IPS-18c (cell line): ENCODE measurements around the gene UBXN4.
"Not testable (repeated sequence)": the region's sequence is repeated elsewhere in the genome, so short reads cannot be mapped to it uniquely, and the experiment has no call there.

Experiments used
- H3K4me3 ChIP-seq: 2 replicates; pipeline ENCODE4 v1.7.0; 2013; ENCODE audit warnings: low read depth, mild to moderate bottlenecking, low read length, moderate library complexity; ENCODE audit not compliant: insufficient read depth
- H3K9me3 ChIP-seq: one replicate; pipeline ENCODE4 v1.6.1; 2013; ENCODE audit warnings: mild to moderate bottlenecking, low read length, moderate library complexity; ENCODE audit not compliant: control insufficient read depth, insufficient read depth

UBXN4 gene

GRCh38 chr2:135745545-135745944 is 3.9 kb downstream of the UBXN4 start:
- no peak overlapping the region for H3K4me3 ChIP-seq

GRCh38 chr2:135755573-135755972 is 13.9 kb downstream of the UBXN4 start:
- Histone ChIP-seq H3K9me3 (no peaks in the 10 kb centered on the region), H3K4me3 (no peak overlapping the region)

More at GRCh38 chr2:135745545-135745944, 3.9 kb downstream of the UBXN4 start:
- H3K9me3 ChIP-seq, result no peaks in the 10 kb centered on the region

- no peak overlapping the region for H3K4me3 ChIP-seq
- no peaks in the 10 kb centered on the region for H3K9me3 ChIP-seq
Measured at GRCh38 chr2:135756692-135757091, 15.0 kb downstream of the UBXN4 start.

- H3K4me3 ChIP-seq, result no peak overlapping the region
Measured at GRCh38 chr2:135762022-135762421, 20.4 kb downstream of the UBXN4 start.

GRCh38 chr2:135762530-135762929 is 20.9 kb downstream of the UBXN4 start:
- Histone ChIP-seq H3K9me3 (no peaks in the 10 kb centered on the region), H3K4me3 (no peak overlapping the region)

More at GRCh38 chr2:135762022-135762421, 20.4 kb downstream of the UBXN4 start:
- H3K9me3 ChIP-seq, result no peaks in the 10 kb centered on the region

- no peak overlapping the region for H3K4me3 ChIP-seq
- H3K9me3 ChIP-seq, result no peaks in the 10 kb centered on the region
Measured at GRCh38 chr2:135768863-135769262, 27.2 kb downstream of the UBXN4 start.

- Histone ChIP-seq H3K9me3 (no peaks in the 10 kb centered on the region), H3K4me3 (no peak overlapping the region)
Measured at GRCh38 chr2:135773319-135773718, 31.7 kb downstream of the UBXN4 start.

GRCh38 chr2:135773917-135774316 is 32.3 kb downstream of the UBXN4 start:
- Histone ChIP-seq H3K4me3 (no peak overlapping the region), H3K9me3 (no peaks in the 10 kb centered on the region)

- no peaks in the 10 kb centered on the region for H3K9me3 ChIP-seq
- H3K4me3 ChIP-seq, result no peak overlapping the region
Measured at GRCh38 chr2:135775420-135775819, 33.8 kb downstream of the UBXN4 start.

- no peaks in the 10 kb centered on the region for H3K9me3 ChIP-seq
- H3K4me3 ChIP-seq, result no peak overlapping the region
Measured at GRCh38 chr2:135776367-135776766, 34.7 kb downstream of the UBXN4 start.

- no peaks in the 10 kb centered on the region for H3K9me3 ChIP-seq
- H3K4me3 ChIP-seq, result no peak overlapping the region
Measured at GRCh38 chr2:135782231-135782630, 40.6 kb downstream of the UBXN4 start.

- no peaks in the 10 kb centered on the region for H3K9me3 ChIP-seq
- no peak overlapping the region for H3K4me3 ChIP-seq
Measured at GRCh38 chr2:135783439-135783838, 41.8 kb downstream of the UBXN4 start.

- no peaks in the 10 kb centered on the region for H3K9me3 ChIP-seq
- H3K4me3 ChIP-seq, result no peak overlapping the region
Measured at GRCh38 chr2:135785032-135785431, 43.4 kb downstream of the UBXN4 start.

GRCh38 chr2:135786823-135787222 is 45.2 kb downstream of the UBXN4 start:
- Histone ChIP-seq H3K9me3 (no peaks in the 10 kb centered on the region), H3K4me3 (no peak overlapping the region)

- Histone ChIP-seq H3K9me3 (peaks cover 2% of the 10 kb centered on the region), H3K4me3 (no peak overlapping the region)
Measured at GRCh38 chr2:135790423-135790822, 48.8 kb downstream of the UBXN4 start.

- no peak overlapping the region for H3K4me3 ChIP-seq
- peaks cover 2% of the 10 kb centered on the region for H3K9me3 ChIP-seq
Measured at GRCh38 chr2:135791418-135792190, 49.9 kb downstream of the UBXN4 start.

- Histone ChIP-seq H3K4me3 (no peak overlapping the region), H3K9me3 (peaks cover 2% of the 10 kb centered on the region)
Measured at GRCh38 chr2:135792401-135793150, 50.9 kb downstream of the UBXN4 start.

GRCh38 chr2:135795641-135796040 is 54.0 kb downstream of the UBXN4 start:
- H3K4me3 ChIP-seq, H3K9me3 ChIP-seq: not testable (repeated sequence)
